Activated T-cell treated with anti-CD3 and anti-CD28 coated beads for 1 hour (primary cell): Measurements from ENCODE around the gene ERCC6L.

Source experiments
- DNase-seq: peaks from one replicate; pipeline ENCODE4 v3.0.0-alpha.2; 2020; ENCODE audit warnings: low read depth

The ERCC6L gene

GRCh38 chrX:72159769-72160168, 79.1 kb downstream of the ERCC6L start:
- no peak for DNase-seq

- no peak for DNase-seq
Measured at GRCh38 chrX:72158773-72159172, 80.1 kb downstream of the ERCC6L start.
